Body of pancreas (tissue), 4 donors: ENCODE results near the gene TENM3. TPM values are rescaled to one million over a fixed set of nuclear protein-coding genes. Genes with fewer than 3 reads are reported as not detected.

Experiments used
- ATAC-seq: fragments of 150-250 bp; one replicate; pipeline ENCODE4 v1.9.1; 2016
- DNase-seq, 4 donors: peaks; one replicate each; pipeline ENCODE4 v3.0.0-alpha.2; 2019
- H3K27ac ChIP-seq, 4 donors: fragments of 200-600 bp; sonication (generic); 1 replicate in 3 of 4; 2 replicates in 1 of 4; pipeline versions ENCODE4 v1.5.1 to v1.6.1; 2016 to 2019; ENCODE audit warnings: mild to moderate bottlenecking in 1 of 4, mixed read lengths in 1 of 4, moderate library complexity in 1 of 4
- H3K27me3 ChIP-seq, 2 donors: fragments of 200-600 bp; sonication (generic); one replicate each; pipeline ENCODE4 v1.6.0; 2016; ENCODE audit warnings: mild to moderate bottlenecking in 1 of 2
- H3K36me3 ChIP-seq, 2 donors: fragments of 200-600 bp; sonication (generic); replicated peaks in 1 of 2; 2 replicates each; pipeline ENCODE4 v1.5.1; 2016; ENCODE audit warnings: low read depth in 2 of 2; ENCODE audit not compliant: insufficient read depth in 1 of 2
- H3K4me1 ChIP-seq: fragments of 200-600 bp; sonication (generic); one replicate; pipeline ENCODE4 v1.6.0; 2016
- H3K4me3 ChIP-seq, 2 donors: fragments of 200-600 bp; sonication (generic); 1 replicate in 1 of 2; 2 replicates in 1 of 2; pipeline ENCODE4 v1.5.1; 2016 to 2019
- H3K9me3 ChIP-seq, 3 donors: fragments of 200-600 bp; sonication (generic); 1 replicate in 2 of 3; 2 replicates in 1 of 3; pipeline ENCODE4 v1.5.1; 2016
- POLR2A ChIP-seq, 3 donors: fragments of 450-650 bp; IDR thresholded peaks; one replicate each; pipeline ENCODE4 v1.6.1; 2016; ENCODE audit warnings: antibody characterized with exemption in 3 of 3, mild to moderate bottlenecking in 2 of 3
- WGBS, 2 donors: methylation state at CpG; one replicate each; pipeline ENCODE4 v1.1.5; 2017; 5-methylcytosine and 5-hydroxymethylcytosine counted together
- intact Hi-C: fragments of 100-400 bp; cut with DNase I; formaldehyde crosslinking; loops from one replicate; pipeline ENCODE4 v1.15.1; 2023
- total RNA-seq, 2 donors: library from RNA; depleted of rRNA; stranded (reverse); fragments of >200 nt; gene quantifications; one replicate each; pipeline ENCODE4 v1.1.0, GENCODE V29; 2016
- TF ChIP-seq, protein P1 (sequence below), 7 experiments: fragments of 450-650 bp in 4 of 7; fragments of 200-600 bp in 3 of 7; sonication (generic) in 3 of 7; IDR thresholded peaks; one replicate each; pipeline ENCODE4 v1.5.1; 2016 to 2019; ENCODE audit warnings: antibody characterized with exemption in 7 of 7

The TENM3 gene
- total RNA-seq, 2 donors from 2014 or later: 2.3 to 9.6 TPM

DNA sequence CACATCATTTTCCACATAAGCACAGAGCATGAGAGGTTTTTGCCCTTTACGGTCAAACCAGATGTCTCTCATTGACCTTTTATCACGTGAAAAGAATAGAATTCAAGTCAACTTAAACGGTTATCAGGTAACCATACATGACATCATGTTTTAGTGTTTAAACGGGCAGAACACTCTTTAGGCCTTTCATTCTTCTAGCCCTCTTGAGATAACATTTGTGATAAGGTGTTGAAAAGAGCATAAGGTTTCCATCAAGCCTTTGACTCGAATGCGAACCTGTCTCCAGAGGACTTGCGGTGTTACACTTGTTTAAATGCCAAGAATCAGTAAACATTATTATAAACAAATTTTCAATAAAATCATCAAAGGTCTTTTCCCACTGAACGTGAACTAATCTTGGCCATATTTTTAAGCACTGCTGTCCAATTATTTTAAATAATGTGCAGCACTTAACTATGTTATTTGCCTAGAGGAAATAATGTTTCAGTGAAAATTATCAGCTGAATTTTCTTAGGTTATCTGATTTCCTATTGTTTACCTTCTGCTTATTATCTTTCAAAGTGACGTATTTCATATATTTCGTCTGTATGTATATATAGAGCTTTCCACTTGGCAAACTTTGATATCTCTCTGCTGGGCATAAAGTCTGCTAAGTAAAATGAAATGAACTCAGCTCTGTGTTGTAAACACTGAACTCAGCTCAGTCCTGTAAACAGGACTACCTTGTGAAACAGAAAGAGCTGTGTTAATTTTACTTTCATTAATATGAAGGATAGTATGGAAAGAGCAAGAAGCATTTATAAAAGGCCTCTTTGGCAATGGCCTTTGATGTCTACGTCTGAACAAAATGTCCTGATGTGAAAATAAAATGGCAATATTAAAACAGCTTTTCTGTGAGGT is 33.3 kb downstream of the TENM3 start:
- Histone ChIP-seq H3K4me3 (no peak overlapping the region), H3K27ac (no peak overlapping the region), H3K27me3 (no peaks in the 10 kb centered on the region), H3K4me1 (no peaks in the 10 kb centered on the region), H3K9me3 (no peaks in the 10 kb centered on the region), H3K36me3 (no peaks in the 10 kb centered on the region)
- no peak for TF ChIP-seq POLR2A (IDR thresholded peaks at IDR 0.05)
- TF ChIP-seq, protein P1, sequence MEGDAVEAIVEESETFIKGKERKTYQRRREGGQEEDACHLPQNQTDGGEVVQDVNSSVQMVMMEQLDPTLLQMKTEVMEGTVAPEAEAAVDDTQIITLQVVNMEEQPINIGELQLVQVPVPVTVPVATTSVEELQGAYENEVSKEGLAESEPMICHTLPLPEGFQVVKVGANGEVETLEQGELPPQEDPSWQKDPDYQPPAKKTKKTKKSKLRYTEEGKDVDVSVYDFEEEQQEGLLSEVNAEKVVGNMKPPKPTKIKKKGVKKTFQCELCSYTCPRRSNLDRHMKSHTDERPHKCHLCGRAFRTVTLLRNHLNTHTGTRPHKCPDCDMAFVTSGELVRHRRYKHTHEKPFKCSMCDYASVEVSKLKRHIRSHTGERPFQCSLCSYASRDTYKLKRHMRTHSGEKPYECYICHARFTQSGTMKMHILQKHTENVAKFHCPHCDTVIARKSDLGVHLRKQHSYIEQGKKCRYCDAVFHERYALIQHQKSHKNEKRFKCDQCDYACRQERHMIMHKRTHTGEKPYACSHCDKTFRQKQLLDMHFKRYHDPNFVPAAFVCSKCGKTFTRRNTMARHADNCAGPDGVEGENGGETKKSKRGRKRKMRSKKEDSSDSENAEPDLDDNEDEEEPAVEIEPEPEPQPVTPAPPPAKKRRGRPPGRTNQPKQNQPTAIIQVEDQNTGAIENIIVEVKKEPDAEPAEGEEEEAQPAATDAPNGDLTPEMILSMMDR (IDR thresholded peaks at IDR 0.05): no peak
- 36 to 39% methylated on average over 11 of the region's 11 CpGs for WGBS, 2 donors
- no peak for DNase-seq
- intact Hi-C loops: no loop called here
- ATAC-seq: no peak

DNA sequence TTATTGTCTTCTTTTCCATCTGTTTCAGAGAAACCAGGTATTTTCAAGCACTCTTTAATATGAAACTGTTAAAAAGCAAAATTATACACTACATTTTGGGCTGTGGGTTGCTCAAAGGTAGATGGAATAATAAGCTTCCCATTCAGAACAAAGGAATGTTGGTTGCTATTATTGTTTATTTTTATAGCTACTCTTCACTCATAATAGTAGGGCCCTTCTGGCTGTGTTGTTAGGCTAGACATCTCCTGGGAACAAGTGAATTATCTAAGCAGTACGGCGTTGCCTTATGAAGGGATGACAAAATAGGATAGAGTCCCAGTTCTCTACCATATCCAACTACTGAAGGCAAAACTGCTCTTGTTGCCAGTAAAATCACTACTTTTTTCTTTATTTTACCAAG is 34.2 kb downstream of the TENM3 start:
- no peak for ATAC-seq
- Histone ChIP-seq H3K36me3 (no peaks in the 10 kb centered on the region), H3K27ac (no peak overlapping the region), H3K27me3 (no peaks in the 10 kb centered on the region), H3K4me3 (no peak overlapping the region), H3K9me3 (no peaks in the 10 kb centered on the region), H3K4me1 (no peaks in the 10 kb centered on the region)
- TF ChIP-seq POLR2A (IDR thresholded peaks at IDR 0.05): no peak
- TF ChIP-seq, protein P1 (IDR thresholded peaks at IDR 0.05): no peak
- 84 to 92% methylated on average over 2 of the region's 2 CpGs for WGBS, 2 donors
- intact Hi-C loops: no loop called here
- DNase-seq: no peak

DNA sequence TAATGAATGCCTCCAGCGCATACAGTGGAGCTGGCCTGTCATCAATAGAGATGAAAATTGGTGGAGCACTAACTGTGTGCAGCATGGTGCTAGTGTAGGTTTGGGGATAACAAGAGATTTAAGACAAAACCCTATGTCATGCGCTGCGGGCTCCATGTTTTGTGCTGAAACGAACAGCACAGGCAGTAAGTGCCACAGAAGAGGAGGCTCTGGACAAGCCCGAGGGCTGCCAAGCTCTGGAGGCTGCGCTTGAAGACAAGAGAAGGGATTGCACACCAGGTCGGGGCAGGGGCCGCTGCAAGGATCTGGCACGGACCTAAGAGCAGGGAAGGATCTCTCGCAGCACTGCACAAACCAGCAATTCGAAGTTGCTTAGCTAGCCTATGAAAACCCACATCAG is 35.5 kb downstream of the TENM3 start:
- no peaks in the 10 kb centered on the region for H3K4me1 ChIP-seq
- WGBS, 2 donors: 84 to 89% methylated on average over 11 of the region's 11 CpGs
- no peaks in the 10 kb centered on the region for H3K27me3 ChIP-seq
- intact Hi-C loops: no loop called here
- H3K36me3 ChIP-seq: no peaks in the 10 kb centered on the region
- DNase-seq (no peak), ATAC-seq (no peak)
- H3K4me3 ChIP-seq: no peak overlapping the region
- H3K27ac ChIP-seq: no peak overlapping the region
- TF ChIP-seq, protein P1 (IDR thresholded peaks at IDR 0.05): no peak
- no peaks in the 10 kb centered on the region for H3K9me3 ChIP-seq

DNA sequence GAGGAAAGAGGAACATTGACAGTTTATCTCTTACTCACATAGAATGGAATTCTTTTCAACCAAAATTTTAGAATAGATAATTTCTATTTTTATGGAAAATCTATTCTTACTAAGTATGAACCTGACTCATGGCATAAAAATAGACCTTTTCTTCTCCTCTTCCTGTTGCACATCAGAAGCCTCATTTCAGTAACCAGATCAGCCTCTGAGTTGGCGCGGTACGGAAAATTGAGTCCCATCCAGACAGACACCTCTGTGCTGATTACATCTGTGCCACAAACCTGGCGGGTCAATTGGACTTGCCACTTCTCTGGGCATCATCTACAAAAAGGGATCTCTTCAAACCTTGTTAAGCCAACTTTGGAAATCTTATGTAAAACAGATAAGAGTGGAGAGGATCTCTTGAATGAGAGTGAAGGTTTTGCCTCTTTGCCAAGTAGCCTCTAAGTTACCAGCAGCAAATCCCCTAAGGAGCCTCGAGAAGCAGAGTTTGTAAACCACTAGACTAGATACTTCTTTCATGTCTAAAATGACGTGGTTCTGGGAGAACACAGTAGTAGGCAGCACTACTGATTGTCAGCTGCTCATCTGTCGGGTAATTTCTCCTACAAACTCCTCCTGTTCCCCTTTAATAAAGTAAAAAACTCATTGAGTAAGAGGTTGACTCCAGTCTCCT is 37.4 kb downstream of the TENM3 start:
- no peak overlapping the region for H3K4me3 ChIP-seq
- H3K9me3 ChIP-seq: no peaks in the 10 kb centered on the region
- ATAC-seq: no peak
- TF ChIP-seq, protein P1 (IDR thresholded peaks at IDR 0.05): no peak
- no peak for TF ChIP-seq POLR2A (IDR thresholded peaks at IDR 0.05)
- no peak for DNase-seq
- no peaks in the 10 kb centered on the region for H3K27me3 ChIP-seq
- intact Hi-C loops: no loop called here
- H3K27ac ChIP-seq: no peak overlapping the region
- no peaks in the 10 kb centered on the region for H3K36me3 ChIP-seq
- WGBS, 2 donors: 78 to 80% methylated on average over 7 of the region's 7 CpGs
- H3K4me1 ChIP-seq: no peaks in the 10 kb centered on the region
